HL-60/S4 treated with retinoic acid at 250 ng/mL for 4 days and 3 days (cell line): ENCODE data around the gene LRRC43.

Experiments
- in situ Hi-C: fragments of 300-500 bp; cut with MboI; formaldehyde crosslinking; loops from 2 replicates; pipeline ENCODE4 v1.7.0; 2022; ENCODE audit warnings: low sequenced_read_pairs

LRRC43 gene

GRCh38 chr12:122182887-122183587 is at the start of gene LRRC43:
Gene LRRC43, plus strand, starts transcription at chr12:122183123. Its CDS starts 22 bp downstream, at chr12:122183145.
- in situ Hi-C loops, result no loop called here

GRCh38 chr12:122133192-122133950 is 49.6 kb upstream of the LRRC43 start:
- in situ Hi-C loops, result no loop called here

GRCh38 chr12:122135437-122136031 is 47.4 kb upstream of the LRRC43 start:
- in situ Hi-C loops, result no loop called here

GRCh38 chr12:122137229-122137628 is 45.7 kb upstream of the LRRC43 start:
- in situ Hi-C loops, result no loop called here

- in situ Hi-C loops, result no loop called here
Observed at GRCh38 chr12:122137681-122138080, 45.2 kb upstream of the LRRC43 start.

GRCh38 chr12:122138181-122138580 is 44.7 kb upstream of the LRRC43 start:
- in situ Hi-C loops, result no loop called here

- in situ Hi-C loops, result no loop called here
Observed at GRCh38 chr12:122138616-122139015, 44.3 kb upstream of the LRRC43 start.

- in situ Hi-C loops, result no loop called here
Observed at GRCh38 chr12:122139266-122139665, 43.7 kb upstream of the LRRC43 start.

GRCh38 chr12:122139941-122140340 is 43.0 kb upstream of the LRRC43 start:
- in situ Hi-C loops, result no loop called here

- in situ Hi-C loops, result no loop called here
Observed at GRCh38 chr12:122140467-122141257, 42.3 kb upstream of the LRRC43 start.

- in situ Hi-C loops, result no loop called here
Observed at GRCh38 chr12:122141911-122142725, 40.8 kb upstream of the LRRC43 start.

GRCh38 chr12:122142857-122143256 is 40.1 kb upstream of the LRRC43 start:
- in situ Hi-C loops, result no loop called here

- in situ Hi-C loops, result no loop called here
Observed at GRCh38 chr12:122144885-122145284, 38.0 kb upstream of the LRRC43 start.

- in situ Hi-C loops, result no loop called here
Observed at GRCh38 chr12:122145505-122146330, 37.2 kb upstream of the LRRC43 start.

GRCh38 chr12:122147514-122148290 is 35.2 kb upstream of the LRRC43 start:
- in situ Hi-C loops, result no loop called here

- in situ Hi-C loops, result no loop called here
Observed at GRCh38 chr12:122148657-122149056, 34.3 kb upstream of the LRRC43 start.

- in situ Hi-C loops, result no loop called here
Observed at GRCh38 chr12:122150127-122150681, 32.7 kb upstream of the LRRC43 start.

- in situ Hi-C loops, result no loop called here
Observed at GRCh38 chr12:122152754-122153153, 30.2 kb upstream of the LRRC43 start.
